IMR-90 (cell line): ENCODE measurements around the gene GGT1.
"Not testable (repeated sequence)": the region's sequence is repeated elsewhere in the genome, so short reads cannot be mapped to it uniquely, and the experiment has no call there.

Experiments used
- CEBPB ChIP-seq: IDR thresholded peaks from 2 replicates; pipeline ENCODE4 v1.6.1; 2012; ENCODE audit warnings: low read depth, low read length, improper control_type of control experiment
- CHD1 ChIP-seq: IDR thresholded peaks from 2 replicates; pipeline ENCODE4 v1.6.1; 2012; ENCODE audit warnings: low read depth, low read length, improper control_type of control experiment
- MXI1 ChIP-seq: IDR thresholded peaks from 2 replicates; pipeline ENCODE4 v1.6.1; 2012; ENCODE audit warnings: low read depth, mild to moderate bottlenecking, low read length, moderate library complexity, borderline replicate concordance
- POLR2A ChIP-seq: IDR thresholded peaks from 2 replicates; pipeline ENCODE4 v1.6.1; 2012; ENCODE audit warnings: mild to moderate bottlenecking, low read depth, low read length
- RAD21 ChIP-seq: IDR thresholded peaks from 2 replicates; pipeline ENCODE4 v1.6.1; 2012; ENCODE audit warnings: low read length, improper control_type of control experiment
- RCOR1 ChIP-seq: IDR thresholded peaks from 2 replicates; pipeline ENCODE4 v1.6.1; 2012; ENCODE audit warnings: mild to moderate bottlenecking, low read length, improper control_type of control experiment; ENCODE audit not compliant: insufficient replicate concordance
- RFX5 ChIP-seq: IDR thresholded peaks from 2 replicates; pipeline ENCODE4 v1.8.0; 2012; ENCODE audit warnings: low read depth, mild to moderate bottlenecking, low read length, moderate library complexity
- TF ChIP-seq, protein P1 (sequence below): conservative IDR thresholded peaks from 2 replicates; pipeline ENCODE4 v1.5.1; 2012; ENCODE audit warnings: mild to moderate bottlenecking, low read depth, low read length, improper control_type of control experiment

DNA sequence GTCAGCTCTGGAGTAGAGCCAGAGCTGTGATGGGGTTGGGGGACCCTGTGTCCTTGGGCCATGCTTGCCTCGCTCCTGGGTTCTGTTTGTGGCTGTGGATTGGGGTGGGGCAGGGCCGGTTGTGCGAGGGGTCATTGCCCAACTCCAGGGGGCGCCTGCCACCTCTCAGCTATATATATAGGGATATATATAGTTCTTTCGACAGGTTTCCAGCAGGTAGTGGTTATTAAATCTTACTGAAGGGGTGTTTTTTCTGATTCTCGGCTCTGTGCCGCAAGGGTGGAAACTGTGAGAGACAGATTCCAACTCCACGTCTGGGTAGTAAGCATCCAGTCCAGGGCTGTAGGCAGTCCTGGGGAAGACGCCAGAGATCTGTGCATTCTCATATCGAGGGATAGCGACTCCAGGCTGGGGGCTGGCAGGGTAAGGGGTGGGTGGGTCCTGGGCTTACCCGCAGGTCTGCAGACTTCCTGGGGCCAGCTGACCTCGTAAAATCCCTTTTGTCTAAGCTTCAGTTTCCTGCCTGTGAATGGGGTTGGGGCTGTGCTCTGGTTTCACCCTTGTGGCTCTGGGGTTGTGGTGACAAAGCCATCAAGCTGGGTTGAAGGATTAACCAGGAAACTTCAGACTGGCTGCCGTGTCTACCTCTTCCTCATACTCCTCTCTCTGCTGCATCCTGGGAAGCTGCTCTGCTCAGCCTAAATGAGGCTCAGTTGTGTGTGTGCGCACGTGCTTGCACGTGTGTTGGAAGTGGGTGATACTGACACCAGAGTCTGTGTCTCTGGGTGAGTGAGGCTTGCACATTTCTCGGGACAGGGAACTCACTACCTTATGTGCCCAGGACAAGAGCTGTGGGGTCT lies 1.0 kb downstream of the GGT1 start:
- TF ChIP-seq, protein P1, sequence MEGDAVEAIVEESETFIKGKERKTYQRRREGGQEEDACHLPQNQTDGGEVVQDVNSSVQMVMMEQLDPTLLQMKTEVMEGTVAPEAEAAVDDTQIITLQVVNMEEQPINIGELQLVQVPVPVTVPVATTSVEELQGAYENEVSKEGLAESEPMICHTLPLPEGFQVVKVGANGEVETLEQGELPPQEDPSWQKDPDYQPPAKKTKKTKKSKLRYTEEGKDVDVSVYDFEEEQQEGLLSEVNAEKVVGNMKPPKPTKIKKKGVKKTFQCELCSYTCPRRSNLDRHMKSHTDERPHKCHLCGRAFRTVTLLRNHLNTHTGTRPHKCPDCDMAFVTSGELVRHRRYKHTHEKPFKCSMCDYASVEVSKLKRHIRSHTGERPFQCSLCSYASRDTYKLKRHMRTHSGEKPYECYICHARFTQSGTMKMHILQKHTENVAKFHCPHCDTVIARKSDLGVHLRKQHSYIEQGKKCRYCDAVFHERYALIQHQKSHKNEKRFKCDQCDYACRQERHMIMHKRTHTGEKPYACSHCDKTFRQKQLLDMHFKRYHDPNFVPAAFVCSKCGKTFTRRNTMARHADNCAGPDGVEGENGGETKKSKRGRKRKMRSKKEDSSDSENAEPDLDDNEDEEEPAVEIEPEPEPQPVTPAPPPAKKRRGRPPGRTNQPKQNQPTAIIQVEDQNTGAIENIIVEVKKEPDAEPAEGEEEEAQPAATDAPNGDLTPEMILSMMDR = not testable (repeated sequence)
- not testable (repeated sequence) for TF ChIP-seq POLR2A, RAD21, RCOR1, RFX5, CHD1, MXI1, CEBPB
